Measurements from ENCODE around the gene HSF5.

The HSF5 gene

GRCh38 chr17:58371300-58371950, 116.8 kb downstream of the HSF5 start:
- H3K4me3 ChIP-seq (ENCODE audit: low read depth, low read length): no peak overlapping the region

GRCh38 chr17:58370716-58371115, 117.5 kb downstream of the HSF5 start:
- no peak overlapping the region for H3K4me3 ChIP-seq (ENCODE audit: low read depth, low read length)

- no peak overlapping the region for H3K4me3 ChIP-seq (ENCODE audit: low read depth, low read length)
Measured at GRCh38 chr17:58370309-58370708, 117.9 kb downstream of the HSF5 start.
